Measurements from ENCODE around the gene DDAH2.

The DDAH2 gene

GRCh38 chr6:31729979-31730630 is 1.0 kb upstream of the DDAH2 start:
- no peak for DNase-seq

GRCh38 chr6:31729515-31729978 is 448 bp upstream of the DDAH2 start:
- no peak for DNase-seq

- DNase-seq = no peak
Measured at GRCh38 chr6:31727717-31728671, 1.1 kb downstream of the DDAH2 start.

- DNase-seq = no peak
Measured at GRCh38 chr6:31727034-31727716, 1.9 kb downstream of the DDAH2 start.

GRCh38 chr6:31725502-31726350 is 3.4 kb downstream of the DDAH2 start:
- no peak for DNase-seq

- no peak for DNase-seq
Measured at GRCh38 chr6:31723980-31724691, 5.0 kb downstream of the DDAH2 start.

GRCh38 chr6:31723245-31723979 is 5.7 kb downstream of the DDAH2 start, which contains the start of gene MPIG6B:
MPIG6B (plus strand) TSS chr6:31723373; CDS start chr6:31723384, 11 bp downstream.
- DNase-seq = no peak

- DNase-seq = no peak
Measured at GRCh38 chr6:31722173-31722572, 6.9 kb downstream of the DDAH2 start.

- no peak for DNase-seq
Measured at GRCh38 chr6:31721351-31722020, 7.6 kb downstream of the DDAH2 start, which contains the start of gene LY6G6C. LY6G6C (minus strand) TSS chr6:31721746; CDS start chr6:31721679, 67 bp downstream.

- DNase-seq = no peak
Measured at GRCh38 chr6:31720196-31720770, 8.8 kb downstream of the DDAH2 start.

- DNase-seq = no peak
Measured at GRCh38 chr6:31719001-31719400, 10.1 kb downstream of the DDAH2 start.

- DNase-seq = peak; percentile 21
Measured at GRCh38 chr6:31718265-31718664, 10.8 kb downstream of the DDAH2 start.

GRCh38 chr6:31717499-31718222 is 11.4 kb downstream of the DDAH2 start:
- DNase-seq = no peak

GRCh38 chr6:31715022-31715958 is 13.8 kb downstream of the DDAH2 start, which contains the start of gene LY6G6D:
LY6G6D (plus strand) TSS chr6:31715348; CDS start chr6:31715356, 8 bp downstream.
- DNase-seq = no peak

- peak; percentile 65 for DNase-seq
Measured at GRCh38 chr6:31713991-31714684, 15.0 kb downstream of the DDAH2 start.

GRCh38 chr6:31713465-31713864 is 15.6 kb downstream of the DDAH2 start:
- DNase-seq = no peak

GRCh38 chr6:31712296-31712695 is 16.8 kb downstream of the DDAH2 start:
- no peak for DNase-seq

All from NCI-H1417 treated with DMSO at 0.1 percent for 48 hours (cell line).